Effector memory CD4-positive, alpha-beta T cell (primary cell): ENCODE results near the gene TNFRSF12A.
A peak's percentile ranks its signal among the peaks of the same experiment; 100 is the strongest.

Source experiments
- DNase-seq, 3 donors: peaks; one replicate each; pipeline ENCODE4 v3.0.0-alpha.2; 2020
- H3K27ac ChIP-seq: 2 replicates; pipeline ENCODE4 v1.7.0; 2013; ENCODE audit warnings: mild to moderate bottlenecking, low read length, moderate library complexity; ENCODE audit not compliant: insufficient read depth, poor library complexity, severe bottlenecking
- H3K27me3 ChIP-seq: replicated peaks from 2 replicates; pipeline ENCODE4 v1.7.0; 2013; ENCODE audit warnings: mild to moderate bottlenecking, low read length; ENCODE audit not compliant: insufficient read depth, control insufficient read depth, poor library complexity, severe bottlenecking
- H3K36me3 ChIP-seq: 2 replicates; pipeline ENCODE4 v1.7.0; 2013; ENCODE audit warnings: mild to moderate bottlenecking, low read length, moderate library complexity; ENCODE audit not compliant: control insufficient read depth, insufficient read depth
- H3K4me1 ChIP-seq: 2 replicates; pipeline ENCODE4 v1.7.0; 2013; ENCODE audit warnings: low read length, mild to moderate bottlenecking; ENCODE audit not compliant: control insufficient read depth, insufficient read depth, poor library complexity, severe bottlenecking
- H3K4me3 ChIP-seq: 2 replicates; pipeline ENCODE4 v1.7.0; 2013; ENCODE audit warnings: low read length, low read depth, mild to moderate bottlenecking; ENCODE audit not compliant: insufficient read depth, poor library complexity, severe bottlenecking
- H3K9me3 ChIP-seq: 2 replicates; pipeline ENCODE4 v1.7.0; 2013; ENCODE audit warnings: mild to moderate bottlenecking, low read length, moderate library complexity; ENCODE audit not compliant: control insufficient read depth

The TNFRSF12A gene

DNA sequence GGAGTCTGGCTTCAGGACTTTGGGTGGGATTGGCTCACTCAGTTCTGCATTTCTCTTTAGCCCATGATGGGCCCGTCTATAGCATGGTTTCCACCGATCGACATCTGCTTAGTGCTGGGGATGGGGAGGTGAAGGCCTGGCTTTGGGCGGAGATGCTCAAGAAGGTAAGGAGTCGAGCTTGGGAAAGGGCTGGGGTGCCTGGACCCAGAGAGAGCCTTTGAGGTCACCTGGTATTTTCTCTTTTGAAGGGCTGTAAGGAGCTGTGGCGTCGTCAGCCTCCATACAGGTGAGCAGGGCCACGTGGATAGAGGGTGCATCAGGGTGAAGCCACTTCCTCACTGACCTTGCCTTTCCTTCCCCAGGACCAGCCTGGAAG, 5.8 kb downstream of the TNFRSF12A start:
- Histone ChIP-seq H3K9me3 (no peaks in the 10 kb centered on the region), H3K27me3 (no peaks in the 10 kb centered on the region), H3K36me3 (peaks cover 20% of the 10 kb centered on the region), H3K4me1 (peaks cover 46% of the 10 kb centered on the region), H3K4me3 (no peak overlapping the region), H3K27ac (no peak overlapping the region)
- DNase-seq, result no peak

DNA sequence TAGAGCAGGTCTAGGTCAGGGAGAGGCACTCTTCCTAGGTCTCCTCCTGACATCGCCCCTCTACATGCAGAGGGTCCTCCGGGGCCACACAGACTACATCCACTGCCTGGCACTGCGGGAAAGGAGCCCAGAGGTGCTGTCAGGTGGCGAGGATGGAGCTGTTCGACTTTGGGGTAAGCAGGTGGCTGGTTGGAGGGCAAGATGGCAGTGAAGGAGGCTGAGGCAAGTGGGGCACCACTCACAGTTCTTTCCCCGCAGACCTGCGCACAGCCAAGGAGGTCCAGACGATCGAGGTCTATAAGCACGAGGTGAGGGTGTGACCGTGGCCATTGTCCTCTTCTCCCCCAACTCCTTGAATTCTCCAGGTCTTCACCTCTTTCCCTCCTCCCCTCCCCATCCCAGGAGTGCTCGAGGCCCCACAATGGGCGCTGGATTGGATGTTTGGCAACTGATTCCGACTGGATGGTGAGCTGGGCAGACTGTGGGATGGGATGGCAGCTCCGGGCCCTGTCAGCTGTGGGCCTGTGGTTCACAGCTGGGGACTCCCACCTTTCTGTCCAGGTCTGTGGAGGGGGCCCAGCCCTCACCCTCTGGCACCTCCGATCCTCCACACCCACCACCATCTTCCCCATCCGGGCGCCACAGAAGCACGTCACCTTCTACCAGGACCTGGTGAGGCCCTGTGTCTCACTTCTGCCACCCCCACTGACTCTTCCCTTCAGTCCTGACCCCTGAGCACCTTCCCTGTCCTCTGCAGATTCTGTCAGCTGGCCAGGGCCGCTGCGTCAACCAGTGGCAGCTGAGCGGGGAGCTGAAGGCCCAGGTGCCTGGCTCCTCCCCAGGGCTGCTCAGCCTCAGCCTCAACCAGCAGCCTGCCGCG, 6.7 kb downstream of the TNFRSF12A start:
- no peaks in the 10 kb centered on the region for H3K27me3 ChIP-seq
- peaks cover 20% of the 10 kb centered on the region for H3K36me3 ChIP-seq
- no peak overlapping the region for H3K4me3 ChIP-seq
- no peak for DNase-seq
- no peak overlapping the region for H3K27ac ChIP-seq
- peaks cover 37% of the 10 kb centered on the region for H3K4me1 ChIP-seq
- no peaks in the 10 kb centered on the region for H3K9me3 ChIP-seq

DNA sequence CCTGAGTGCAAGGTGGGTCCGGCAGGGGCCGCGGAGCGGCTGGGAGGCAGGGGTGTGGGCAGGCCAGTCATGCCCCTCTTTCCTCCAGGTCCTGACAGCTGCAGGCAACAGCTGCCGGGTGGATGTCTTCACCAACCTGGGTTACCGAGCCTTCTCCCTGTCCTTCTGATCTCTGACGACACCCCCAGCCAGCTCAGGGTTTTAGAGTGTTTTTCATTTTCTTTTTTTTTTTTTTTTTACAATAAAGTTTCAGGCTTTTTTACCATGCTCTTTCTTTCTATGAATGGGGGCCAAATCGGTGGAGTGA, 7.3 kb downstream of the TNFRSF12A start:
- peaks cover 20% of the 10 kb centered on the region for H3K36me3 ChIP-seq
- no peak overlapping the region for H3K4me3 ChIP-seq
- H3K27ac ChIP-seq, result no peak overlapping the region
- H3K9me3 ChIP-seq, result no peaks in the 10 kb centered on the region
- no peaks in the 10 kb centered on the region for H3K27me3 ChIP-seq
- no peak for DNase-seq
- H3K4me1 ChIP-seq, result peaks cover 31% of the 10 kb centered on the region

DNA sequence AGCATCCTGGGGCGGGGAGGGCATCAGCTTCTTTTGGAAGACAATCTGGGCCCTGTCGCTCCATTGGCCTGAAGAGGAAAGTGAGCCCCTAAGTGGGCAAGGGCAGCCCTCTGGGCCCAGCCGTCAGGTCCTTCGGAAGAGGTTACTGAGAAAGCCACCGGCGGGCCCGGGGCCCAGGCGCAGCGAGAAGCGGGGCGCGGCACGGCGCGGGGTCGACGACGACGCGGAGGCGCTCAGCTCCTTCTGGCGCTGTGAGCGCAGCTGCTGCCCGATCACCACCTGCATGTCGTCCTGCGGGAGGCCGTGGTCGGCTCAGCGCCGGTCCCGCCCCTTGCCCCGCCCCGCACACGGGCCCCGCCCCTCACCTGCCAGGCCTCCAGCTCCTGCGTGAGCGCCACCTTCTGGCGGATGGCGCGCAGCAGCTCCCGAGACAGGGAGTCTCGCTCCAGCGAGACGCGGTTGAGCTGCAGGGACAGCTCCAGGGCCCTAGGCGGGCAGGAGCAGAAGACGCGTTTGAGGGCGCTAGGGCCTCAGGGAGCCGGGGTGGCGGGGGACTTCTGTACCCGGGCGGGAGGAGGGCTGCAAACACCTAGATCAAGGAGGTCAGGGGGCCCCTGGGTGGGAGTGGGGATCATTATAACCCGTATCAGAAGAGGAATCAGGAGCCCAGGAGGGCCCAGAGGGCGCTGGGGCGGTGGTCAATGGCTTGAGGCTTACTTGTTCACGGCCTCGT, 8.0 kb downstream of the TNFRSF12A start:
- H3K36me3 ChIP-seq, result peaks cover 20% of the 10 kb centered on the region
- H3K27me3 ChIP-seq, result no peaks in the 10 kb centered on the region
- no peak overlapping the region for H3K4me3 ChIP-seq
- peaks cover 24% of the 10 kb centered on the region for H3K4me1 ChIP-seq
- peak; percentile 76 to 83 (median 82) for DNase-seq
- no peak overlapping the region for H3K27ac ChIP-seq
- H3K9me3 ChIP-seq, result no peaks in the 10 kb centered on the region

DNA sequence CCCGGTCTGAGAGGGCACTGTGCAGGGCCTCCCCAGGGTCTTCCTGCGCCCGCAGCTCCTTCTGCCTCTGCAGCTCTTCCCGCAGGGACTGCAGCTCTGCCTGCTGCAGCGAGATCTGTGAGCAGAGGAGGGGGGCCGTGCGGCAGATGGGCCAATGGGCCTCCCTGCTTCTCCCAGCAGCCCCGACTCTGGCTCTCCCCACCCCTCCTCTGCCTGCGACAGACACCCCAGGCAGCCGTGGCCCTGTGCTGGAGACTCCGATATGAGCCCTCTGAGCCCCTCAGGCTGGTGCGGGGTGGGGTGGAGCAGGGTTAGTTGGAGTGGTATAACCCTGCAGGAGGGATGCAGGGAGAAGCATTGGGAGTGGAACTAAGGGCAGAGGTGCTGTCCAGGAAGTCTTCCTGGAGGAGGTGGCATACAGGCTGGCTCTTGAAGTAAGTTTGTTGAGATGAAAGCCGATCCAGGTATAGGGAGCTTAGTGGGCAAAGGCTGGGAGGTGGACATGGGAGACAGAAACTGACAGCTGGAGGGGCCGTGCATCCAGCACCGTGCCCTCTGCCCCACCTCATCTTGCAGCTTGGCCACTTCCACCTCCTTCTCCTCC, 8.7 kb downstream of the TNFRSF12A start:
- H3K36me3 ChIP-seq, result peaks cover 20% of the 10 kb centered on the region
- no peak overlapping the region for H3K27ac ChIP-seq
- peaks cover 18% of the 10 kb centered on the region for H3K4me1 ChIP-seq
- H3K9me3 ChIP-seq, result no peaks in the 10 kb centered on the region
- no peak overlapping the region for H3K4me3 ChIP-seq
- no peaks in the 10 kb centered on the region for H3K27me3 ChIP-seq
- no peak for DNase-seq

DNA sequence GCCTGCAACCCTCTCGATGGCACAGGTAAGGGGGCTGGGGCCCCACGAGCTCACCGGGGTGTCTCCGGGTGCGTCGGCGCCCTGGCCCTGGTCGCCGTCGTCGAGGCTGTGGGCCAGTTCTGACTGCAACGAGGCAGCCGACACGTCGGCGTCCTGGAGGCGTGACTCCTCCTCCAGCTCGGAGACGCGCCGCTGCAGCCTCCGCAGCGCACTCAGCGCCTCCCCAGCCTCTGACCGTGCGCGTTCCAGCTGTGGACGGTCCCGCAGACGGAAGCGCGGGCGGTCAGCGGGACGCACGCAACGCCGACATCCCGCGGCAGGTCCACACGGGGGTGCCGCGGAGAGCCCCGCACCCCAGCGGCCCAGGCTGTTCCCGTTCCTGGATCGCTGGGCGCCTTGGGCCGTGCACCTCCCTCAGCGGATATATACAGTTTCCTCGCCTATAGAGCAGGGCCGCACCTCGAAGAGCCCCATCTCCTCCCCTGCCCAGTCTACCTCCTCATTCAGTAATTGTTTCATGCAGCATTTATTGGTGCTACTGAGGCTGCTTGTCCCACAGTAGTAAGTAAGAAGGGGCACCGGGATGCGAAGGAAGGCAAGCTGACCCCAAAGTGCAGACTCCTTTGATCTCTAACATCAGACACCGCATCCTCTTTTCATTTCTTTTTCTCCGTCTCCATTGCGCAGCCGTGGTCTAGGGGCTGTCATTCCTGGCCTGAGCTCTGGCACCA, 9.5 kb downstream of the TNFRSF12A start:
- Histone ChIP-seq H3K27me3 (no peaks in the 10 kb centered on the region), H3K4me3 (peak overlapping the region; percentile 17), H3K4me1 (peaks cover 18% of the 10 kb centered on the region), H3K27ac (no peak overlapping the region), H3K9me3 (no peaks in the 10 kb centered on the region), H3K36me3 (peaks cover 20% of the 10 kb centered on the region)
- DNase-seq, result no peak

DNA sequence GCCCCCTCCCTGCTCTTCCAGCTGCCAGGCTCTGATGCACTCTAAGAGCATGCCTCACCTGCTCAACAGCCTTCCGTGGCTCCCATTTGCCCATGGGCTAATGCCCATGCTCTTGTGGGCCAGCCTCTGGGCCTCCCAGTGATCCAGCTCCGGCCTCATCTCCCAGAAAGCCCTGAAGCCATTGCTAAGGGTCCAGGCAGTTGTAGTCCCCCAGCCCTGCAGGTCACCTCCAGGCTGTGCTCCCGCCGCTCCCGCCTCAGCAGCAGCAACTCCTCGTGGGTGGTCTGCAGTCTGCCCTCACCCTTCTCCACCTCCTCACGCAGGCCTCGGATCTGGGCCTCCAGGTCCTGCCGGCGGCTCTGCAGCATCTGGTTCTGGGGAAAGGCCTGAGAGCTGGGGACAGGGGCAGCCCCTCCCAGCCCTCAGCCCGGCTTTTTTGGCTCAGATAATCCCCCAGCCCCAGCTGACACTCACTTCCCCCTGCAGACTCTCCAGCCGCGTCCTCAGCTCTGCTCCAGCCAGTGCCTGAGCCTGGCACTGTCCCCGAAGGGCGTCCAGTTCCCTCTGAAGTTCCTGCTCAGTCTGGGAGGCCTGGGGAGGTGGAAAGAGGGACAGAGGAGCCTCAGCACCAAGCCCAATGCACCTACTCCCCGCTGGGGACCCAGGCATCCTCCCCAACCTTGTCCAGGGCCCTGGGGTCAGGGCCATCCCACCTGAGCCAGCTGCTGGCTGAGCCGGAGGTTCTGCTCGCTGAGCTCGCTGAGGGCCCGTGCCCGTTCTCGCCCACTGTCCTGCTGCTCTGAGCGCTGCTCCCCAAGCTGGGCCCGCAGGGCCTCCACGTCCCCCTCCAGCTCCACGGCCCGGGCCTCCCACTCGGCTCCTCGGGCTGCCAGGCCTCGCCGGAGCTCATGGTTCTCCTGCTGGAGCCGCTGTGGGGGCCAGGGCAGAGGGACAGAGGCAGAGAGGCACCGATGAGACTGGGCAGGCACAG, 10.3 kb downstream of the TNFRSF12A start:
- Histone ChIP-seq H3K36me3 (peaks cover 19% of the 10 kb centered on the region), H3K9me3 (no peaks in the 10 kb centered on the region), H3K27ac (no peak overlapping the region), H3K4me1 (peaks cover 18% of the 10 kb centered on the region), H3K27me3 (peaks cover 4% of the 10 kb centered on the region), H3K4me3 (no peak overlapping the region)
- no peak for DNase-seq

DNA sequence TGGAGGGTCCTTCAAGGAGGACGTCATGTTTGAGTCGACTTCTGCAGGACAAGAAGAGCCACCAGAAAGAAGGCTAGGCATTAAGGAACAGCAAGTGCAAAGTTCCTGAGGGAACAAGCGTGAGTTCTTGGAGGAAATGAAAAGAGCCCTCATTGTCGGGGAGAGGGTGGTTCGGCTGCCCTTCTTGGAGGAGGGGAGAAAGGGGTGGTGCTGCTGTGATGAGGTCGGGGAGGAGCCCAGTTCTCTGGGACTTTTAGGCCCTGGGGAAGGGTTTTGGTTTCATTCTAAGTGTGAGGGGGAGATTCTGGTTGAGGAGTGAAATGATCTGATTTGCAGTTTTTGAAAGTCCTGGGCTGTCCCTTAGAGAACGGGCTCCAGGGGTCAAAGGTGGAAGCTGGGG, 12.5 kb downstream of the TNFRSF12A start:
- Histone ChIP-seq H3K4me1 (peaks cover 31% of the 10 kb centered on the region), H3K9me3 (no peaks in the 10 kb centered on the region), H3K4me3 (no peak overlapping the region), H3K27ac (no peak overlapping the region), H3K27me3 (peaks cover 26% of the 10 kb centered on the region), H3K36me3 (no peaks in the 10 kb centered on the region)
- DNase-seq, result no peak
